ENCODE results near the gene PKN3.

- no peak for TF ChIP-seq POLR2AphosphoS5 (IDR thresholded peaks at IDR 0.05)
- TF ChIP-seq POLR2A (IDR thresholded peaks at IDR 0.05), result no peak
Observed at GRCh38 chr9:128742401-128742800, 40.1 kb downstream of the PKN3 start.
